GM18867 (cell line): ENCODE results near the gene RNF166.
"Not testable (repeated sequence)": the region's sequence is repeated elsewhere in the genome, so short reads cannot be mapped to it uniquely, and the experiment has no call there.

ENCODE experiments used
- ATAC-seq: cut with Tn5 transposase; IDR thresholded peaks from one replicate; pipeline ENCODE4 v1.9.1; 2021; ENCODE audit warnings: mild to moderate bottlenecking, moderate library complexity; ENCODE audit not compliant: unreplicated experiment

RNF166 gene

DNA sequence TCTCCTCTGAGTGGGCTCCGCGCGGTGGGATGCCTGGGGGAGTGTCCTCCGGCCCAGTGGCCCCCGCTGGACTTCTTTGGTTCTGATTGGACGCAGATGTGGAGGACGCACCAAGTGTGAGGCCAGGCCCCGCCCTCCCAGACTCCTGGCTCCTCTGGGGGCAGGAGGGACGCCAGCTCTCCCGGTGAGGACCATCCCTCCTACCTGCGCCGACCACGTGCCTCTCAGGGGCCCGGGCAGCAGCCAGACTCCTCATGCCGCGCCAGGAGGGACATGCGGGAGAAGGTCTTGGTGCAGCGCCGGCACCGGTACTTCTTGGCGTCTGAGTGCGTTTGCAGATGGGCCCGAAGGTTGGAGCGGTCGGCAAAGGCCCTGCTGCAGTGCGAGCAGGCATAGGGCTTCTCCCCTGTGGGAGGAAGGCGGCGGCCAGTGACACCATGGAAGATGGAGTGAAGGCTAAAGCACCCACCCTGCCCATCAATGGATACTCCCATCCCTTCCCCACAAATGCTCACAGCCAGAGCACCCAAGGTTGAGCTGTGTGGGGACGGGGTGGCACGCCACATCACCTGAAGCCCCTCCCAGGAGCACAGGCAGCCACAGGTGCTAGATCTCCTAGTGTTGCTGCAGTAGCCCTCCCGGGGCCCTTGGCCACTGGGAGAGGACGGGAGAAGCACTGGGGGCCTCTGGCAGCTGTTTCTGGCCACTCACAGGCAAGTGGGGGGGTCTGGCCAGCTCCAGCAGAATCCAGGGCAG is 27.8 kb downstream of the RNF166 start:
- no peak for ATAC-seq

GRCh38 chr16:88677721-88678120 is 28.5 kb downstream of the RNF166 start:
- ATAC-seq, result no peak

DNA sequence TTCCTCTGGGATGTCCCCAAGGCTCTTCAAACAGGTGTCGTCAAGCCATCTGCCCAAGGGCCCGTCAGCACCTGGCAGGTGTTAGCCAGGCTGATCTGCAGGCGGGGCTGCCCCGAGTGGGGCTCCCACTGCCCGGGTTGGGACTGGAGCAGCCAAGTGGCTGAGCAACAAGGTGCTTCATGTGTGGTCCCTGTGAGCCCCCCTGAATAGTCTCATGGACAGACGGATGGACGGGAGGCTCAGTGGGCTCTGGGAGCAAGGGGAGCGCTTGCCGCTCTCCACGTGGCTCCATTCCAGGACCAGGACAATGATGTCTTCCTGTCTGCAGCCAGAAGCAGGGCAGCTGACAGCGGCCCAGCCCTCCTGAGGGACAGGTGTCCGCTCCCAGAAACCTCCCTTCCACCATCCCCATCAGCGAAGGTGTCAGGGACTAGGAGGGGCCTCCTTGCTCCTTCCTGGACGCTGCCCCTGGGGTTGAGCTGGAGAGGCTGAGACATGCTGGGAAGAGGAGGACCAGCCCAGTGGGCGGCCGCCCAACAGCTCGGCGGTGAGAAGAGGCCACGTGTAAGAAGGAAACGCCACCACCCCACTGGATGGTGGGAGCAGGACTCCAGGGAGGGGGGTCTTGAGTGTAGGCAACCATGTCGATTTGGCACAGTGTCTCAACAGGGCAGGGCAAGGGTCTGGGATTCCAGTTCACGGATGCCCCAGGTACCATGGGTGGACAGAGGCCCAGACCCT is 29.5 kb downstream of the RNF166 start:
- ATAC-seq, result no peak

- ATAC-seq, result no peak
Observed at GRCh38 chr16:88673716-88674379, 32.4 kb downstream of the RNF166 start.

DNA sequence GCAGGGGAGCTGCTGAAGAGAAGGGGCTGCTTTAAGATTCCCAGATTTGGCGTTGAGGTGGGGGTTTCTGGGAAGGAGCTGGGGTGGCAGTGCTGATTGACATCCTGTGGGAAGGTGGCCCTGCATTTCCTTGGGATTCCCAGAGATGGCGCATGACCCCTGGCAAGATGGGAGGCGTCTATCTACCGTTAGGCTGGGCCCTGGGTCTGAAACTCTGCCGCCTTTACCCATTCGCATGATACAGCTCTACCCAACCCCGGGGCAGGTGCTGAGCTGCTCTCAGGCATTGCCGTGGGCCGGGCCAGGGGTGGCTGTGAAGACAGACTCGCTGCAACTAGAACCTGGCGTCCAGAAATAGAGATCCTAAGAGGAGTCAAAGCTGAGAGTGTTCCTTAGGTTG is 33.4 kb downstream of the RNF166 start:
- ATAC-seq, result no peak

- no peak for ATAC-seq
Observed at GRCh38 chr16:88671806-88672205, 34.4 kb downstream of the RNF166 start.

DNA sequence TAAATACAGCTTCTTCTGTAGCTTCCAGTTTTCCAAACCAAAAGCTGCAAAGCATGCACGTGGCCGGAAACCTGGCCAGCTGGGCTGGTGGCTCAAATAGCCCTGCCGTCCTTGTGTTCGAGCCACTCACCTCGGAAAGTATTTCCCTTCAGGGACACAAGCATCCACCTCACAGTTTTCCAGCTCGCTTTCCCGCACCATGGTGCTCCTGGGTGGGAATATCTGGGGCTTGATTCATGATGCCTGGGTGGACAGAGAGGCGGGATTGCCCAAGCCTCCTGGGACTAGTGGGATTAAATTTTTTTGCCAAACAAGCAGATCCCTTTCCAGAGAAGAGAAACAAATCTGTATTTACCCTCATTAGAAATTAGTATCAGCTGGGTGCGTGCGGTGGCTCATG is 36.2 kb downstream of the RNF166 start:
- ATAC-seq, result no peak

- ATAC-seq, result not testable (repeated sequence)
Observed at GRCh38 chr16:88669493-88669892, 36.7 kb downstream of the RNF166 start.

- no peak for ATAC-seq
Observed at GRCh38 chr16:88667461-88667860, 38.7 kb downstream of the RNF166 start.

DNA sequence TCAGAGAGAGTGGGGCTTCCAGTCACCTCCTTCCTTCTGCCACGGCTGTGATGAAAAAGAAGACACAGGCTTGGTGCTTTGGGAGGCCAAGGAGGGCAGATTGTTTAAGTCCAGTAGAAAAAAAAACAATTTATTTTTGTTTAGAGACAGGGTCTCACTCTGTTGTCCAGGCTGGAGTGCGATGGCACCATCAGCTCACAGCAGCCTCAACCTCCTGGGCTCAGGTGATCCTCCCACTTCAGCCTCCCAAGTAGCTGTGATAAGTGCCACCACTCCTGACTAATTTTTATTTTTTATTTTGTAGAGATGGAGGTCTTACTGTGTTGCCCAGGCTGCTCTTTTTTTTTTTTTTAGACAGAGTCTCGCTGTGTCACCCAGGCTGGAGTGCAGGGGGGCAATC is 40.6 kb downstream of the RNF166 start:
- ATAC-seq, result no peak

GRCh38 chr16:88665148-88665547 is 41.1 kb downstream of the RNF166 start:
- no peak for ATAC-seq

DNA sequence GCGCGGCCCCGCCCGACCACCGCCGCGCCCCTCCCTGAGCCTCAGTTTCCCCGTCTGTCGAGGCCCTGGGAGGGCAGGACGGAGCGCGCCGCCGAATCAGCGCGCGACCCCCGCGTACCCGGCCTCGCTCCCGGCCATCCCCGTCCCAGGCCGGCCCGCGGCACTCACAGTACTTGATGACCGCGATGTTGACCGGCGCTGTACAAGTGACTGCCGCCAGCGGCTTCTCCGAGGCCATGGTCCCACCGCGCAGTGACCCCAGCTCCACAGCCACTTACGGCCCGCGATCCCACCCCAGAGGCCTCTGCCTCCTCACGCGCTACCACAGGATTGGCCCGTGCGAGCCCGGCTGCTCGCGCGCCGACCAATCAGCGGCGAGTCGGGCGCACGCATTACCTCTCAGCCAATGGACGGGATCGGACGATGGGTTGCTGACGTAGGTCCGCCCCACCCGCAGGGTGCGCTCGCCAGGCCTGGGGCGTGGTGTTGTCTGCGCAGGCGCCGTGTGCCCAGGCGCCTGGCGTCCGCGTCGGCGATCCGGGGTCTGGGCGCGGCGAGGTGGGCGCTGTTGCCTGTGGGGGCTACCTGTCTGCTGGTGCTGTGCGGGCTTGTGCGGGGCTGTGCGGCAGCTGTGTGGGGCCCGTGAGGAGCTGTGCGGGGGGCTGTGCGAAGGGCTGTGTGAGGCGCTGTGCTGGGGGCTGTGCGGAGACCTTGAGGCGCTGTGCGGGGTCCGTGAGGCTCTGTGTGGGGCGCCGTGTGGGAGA is 43.2 kb downstream of the RNF166 start, which contains the start of gene MVD:
TSS of gene MVD (minus strand) at position 249 of the 764 bp plus-strand sequence. CDS start at position 238, 11 bp downstream.
- ATAC-seq, result peak; percentile 93

DNA sequence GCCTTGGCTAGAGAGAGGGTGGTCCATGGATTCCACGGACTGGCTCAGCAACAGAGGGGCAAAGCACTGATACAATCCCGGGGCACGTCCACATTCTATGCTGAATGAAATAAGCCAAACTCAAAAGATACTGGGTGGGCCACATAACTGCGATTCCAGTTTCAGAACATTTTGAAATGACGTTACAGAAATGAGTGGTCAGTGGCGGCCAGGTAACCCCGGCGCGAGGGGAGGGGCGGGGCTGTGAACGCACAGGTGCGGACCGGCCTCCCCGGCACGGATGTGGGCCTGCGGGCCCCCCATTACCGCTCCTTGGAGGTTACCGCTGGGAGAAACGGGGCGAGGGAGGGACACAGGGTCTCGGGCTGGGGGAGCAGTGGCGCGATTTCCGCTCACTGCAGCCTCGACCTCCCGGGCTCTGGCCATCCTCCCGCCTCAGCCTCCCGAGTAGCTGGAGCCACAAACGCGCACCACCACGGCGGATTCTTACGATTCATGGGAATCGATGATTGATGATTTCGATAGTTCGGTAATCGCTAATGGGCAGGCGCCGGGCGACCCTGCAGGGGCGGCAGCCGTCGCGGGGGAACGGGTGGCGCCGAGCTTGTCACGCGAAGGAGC is 43.9 kb downstream of the RNF166 start:
- ATAC-seq, result peak; percentile 5

- no peak for ATAC-seq
Observed at GRCh38 chr16:88661468-88661867, 44.7 kb downstream of the RNF166 start.

GRCh38 chr16:88659160-88659559 is 47.0 kb downstream of the RNF166 start:
- ATAC-seq, result no peak

GRCh38 chr16:88658714-88659113 is 47.5 kb downstream of the RNF166 start:
- ATAC-seq, result no peak

- ATAC-seq, result no peak
Observed at GRCh38 chr16:88657371-88657770, 48.8 kb downstream of the RNF166 start.

DNA sequence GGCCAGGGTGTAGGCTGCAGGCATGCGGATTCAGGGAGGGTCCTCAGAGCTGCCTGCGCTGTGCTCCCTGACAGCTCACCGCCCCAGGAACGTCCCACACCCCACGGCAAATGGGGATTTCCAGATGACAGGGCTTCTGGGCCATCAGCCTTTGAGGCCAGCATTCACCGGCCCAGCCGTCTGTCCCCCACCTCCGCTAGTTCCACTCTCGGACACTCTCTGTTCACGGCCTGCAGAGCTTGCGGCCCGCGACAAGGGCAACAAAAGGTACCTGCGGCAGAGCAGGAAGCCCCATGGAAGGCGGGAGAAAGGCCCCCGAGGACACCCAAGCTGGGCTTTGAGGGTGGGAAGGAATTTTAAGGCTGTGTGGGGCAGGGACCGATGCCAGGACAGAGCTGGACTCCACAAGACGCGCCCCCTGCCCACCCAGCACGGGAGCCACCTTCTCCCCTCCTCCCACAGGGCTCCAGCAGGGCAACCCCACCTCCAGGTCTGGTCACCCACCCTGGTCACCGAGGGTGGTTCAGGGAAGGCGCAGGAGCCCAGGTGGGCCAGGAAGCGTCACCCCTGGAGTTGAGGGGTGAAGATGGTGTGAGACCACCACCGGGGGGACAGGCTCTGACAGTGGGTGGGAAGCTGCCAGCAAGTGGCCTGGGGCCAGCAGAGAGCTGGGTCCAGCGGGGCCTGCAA is 49.8 kb downstream of the RNF166 start:
- ATAC-seq, result no peak

DNA sequence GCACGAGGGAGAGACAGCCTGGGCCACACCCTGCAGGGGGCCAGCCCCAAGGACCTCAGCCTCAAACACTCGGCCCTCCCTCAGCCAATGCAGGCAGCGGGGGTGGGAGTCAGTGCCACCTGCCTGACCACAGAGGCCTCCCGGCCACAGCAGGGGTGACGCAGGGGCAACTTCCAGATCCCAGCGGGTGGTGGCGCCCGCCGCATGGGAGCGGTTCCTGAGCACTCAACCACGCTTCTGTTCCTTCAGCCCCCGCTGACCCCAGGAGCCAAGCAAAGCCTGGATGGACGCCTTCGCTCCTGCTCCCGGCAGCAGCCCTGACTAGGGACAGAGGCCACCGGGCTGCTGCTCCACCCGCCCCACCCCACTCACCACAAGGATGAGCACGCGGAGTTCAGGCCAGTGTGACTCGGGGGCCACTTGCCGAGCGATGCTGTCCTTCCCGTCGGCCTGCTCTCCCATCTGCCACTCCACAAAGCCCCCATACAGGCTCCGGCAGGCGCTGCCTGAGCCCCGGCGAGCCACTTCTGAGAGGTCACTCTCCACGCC is 50.4 kb downstream of the RNF166 start:
- no peak for ATAC-seq
